SH-SY5Y (cell line): ENCODE data around the gene RNU2-1.

Source experiments
- GATA2 ChIP-seq: IDR thresholded peaks from 2 replicates; pipeline ENCODE4 v1.6.1; 2011; ENCODE audit warnings: mild to moderate bottlenecking, low read depth, low read length
- GATA3 ChIP-seq: IDR thresholded peaks from 2 replicates; pipeline ENCODE4 v1.6.1; 2011; ENCODE audit warnings: low read depth, mild to moderate bottlenecking, low read length, moderate library complexity

DNA sequence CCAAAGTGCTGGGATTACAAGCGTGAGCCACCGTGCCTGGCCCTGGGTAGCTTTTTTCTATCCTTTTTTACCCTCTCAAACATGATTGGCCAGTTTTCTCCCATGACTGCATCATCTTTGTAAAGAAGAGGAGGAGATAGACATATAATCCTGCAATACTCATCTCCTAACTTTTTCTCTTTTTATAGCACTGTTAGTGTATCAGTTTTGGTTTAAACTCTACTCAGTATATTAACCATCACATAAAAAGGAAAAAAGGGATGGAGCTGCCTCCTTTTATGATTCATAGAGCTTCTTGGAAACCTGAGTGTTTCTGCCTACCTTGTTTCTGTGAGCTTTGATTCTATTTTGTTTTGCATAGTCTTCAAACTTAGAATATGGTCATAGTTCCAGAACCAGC lies 34.1 kb downstream of the RNU2-1 start:
- TF ChIP-seq GATA2 (no peak), GATA3 (no peak)
